Head of caudate nucleus (tissue), 42 donors: ENCODE results near the gene BLTP2.
"Not testable (repeated sequence)": the region's sequence is repeated elsewhere in the genome, so short reads cannot be mapped to it uniquely, and the experiment has no call there.

Experiments
- DNase-seq, 42 donors: peaks; one replicate each; pipeline versions ENCODE4 v3.0.0 to v3.0.0-alpha.2; 2020 to 2021; ENCODE audit warnings: mixed read lengths in 7 of 42
- intact Hi-C: fragments of 100-400 bp; cut with DNase I; formaldehyde crosslinking; loops from one replicate; pipeline ENCODE4 v1.15.0; 2022

The BLTP2 gene

GRCh38 chr17:28644787-28645575, at the start of gene BLTP2:
Gene BLTP2, minus strand, starts transcription at chr17:28645158. Its CDS starts 102 bp downstream, at chr17:28645056.
- intact Hi-C loops, result loop anchor here (10.0 kb wide), 1 partner anchor 70 kb away; the partner anchor contains the start of genes PROCA1, RAB34 and RPL23A
- DNase-seq, result peak; percentile 86 to 99 (median 97)

GRCh38 chr17:28693869-28694268, 48.9 kb upstream of the BLTP2 start:
- peak in 5 of 42 donors; percentile 18 to 43 (median 32) for DNase-seq

GRCh38 chr17:28689011-28689410, 44.1 kb upstream of the BLTP2 start:
- no peak for DNase-seq
- intact Hi-C loops, result no loop called here

More at GRCh38 chr17:28693869-28694268, 48.9 kb upstream of the BLTP2 start:
- intact Hi-C loops, result no loop called here

GRCh38 chr17:28688481-28688880, 43.5 kb upstream of the BLTP2 start:
- intact Hi-C loops, result no loop called here

GRCh38 chr17:28686296-28686695, 41.3 kb upstream of the BLTP2 start:
- intact Hi-C loops, result no loop called here

More at GRCh38 chr17:28688481-28688880, 43.5 kb upstream of the BLTP2 start:
- DNase-seq, result no peak

GRCh38 chr17:28685366-28685765, 40.4 kb upstream of the BLTP2 start:
- DNase-seq, result peak in 1 of 42 donors; percentile 31
- intact Hi-C loops, result no loop called here

More at GRCh38 chr17:28686296-28686695, 41.3 kb upstream of the BLTP2 start:
- no peak for DNase-seq

- peak in 41 of 42 donors; percentile 25 to 89 (median 67) for DNase-seq
Observed at GRCh38 chr17:28684963-28685362, 40.0 kb upstream of the BLTP2 start.

GRCh38 chr17:28682655-28683054, 37.7 kb upstream of the BLTP2 start:
- peak in 1 of 42 donors; percentile 15 for DNase-seq
- intact Hi-C loops, result no loop called here

More at GRCh38 chr17:28684963-28685362, 40.0 kb upstream of the BLTP2 start:
- intact Hi-C loops, result no loop called here

- intact Hi-C loops, result no loop called here
Observed at GRCh38 chr17:28675980-28676379, 31.0 kb upstream of the BLTP2 start.

GRCh38 chr17:28675490-28675889, 30.5 kb upstream of the BLTP2 start:
- intact Hi-C loops, result no loop called here
- no peak for DNase-seq

More at GRCh38 chr17:28675980-28676379, 31.0 kb upstream of the BLTP2 start:
- no peak for DNase-seq

GRCh38 chr17:28669918-28670317, 25.0 kb upstream of the BLTP2 start:
- no peak for DNase-seq
- intact Hi-C loops, result no loop called here

- intact Hi-C loops, result no loop called here
- DNase-seq, result no peak
Observed at GRCh38 chr17:28667870-28668269, 22.9 kb upstream of the BLTP2 start.

- intact Hi-C loops, result no loop called here
- DNase-seq, result no peak
Observed at GRCh38 chr17:28665994-28666393, 21.0 kb upstream of the BLTP2 start.

- intact Hi-C loops, result no loop called here
- DNase-seq, result no peak
Observed at GRCh38 chr17:28663723-28664122, 18.8 kb upstream of the BLTP2 start.

GRCh38 chr17:28662527-28662829, 17.5 kb upstream of the BLTP2 start:
- intact Hi-C loops, result no loop called here
- no peak for DNase-seq

GRCh38 chr17:28661635-28662526, 16.9 kb upstream of the BLTP2 start, which contains the start of the genes SDF2 and SUPT6H:
Gene SDF2, minus strand, starts transcription at chr17:28661906. Its CDS starts 30 bp downstream, at chr17:28661876.
Gene SUPT6H, plus strand, starts transcription at chr17:28662205. Its CDS starts 11,197 bp downstream, at chr17:28673402.
- DNase-seq, result peak; percentile 90 to 98 (median 96)
- intact Hi-C loops, result no loop called here

- DNase-seq, intact Hi-C loops: not testable (repeated sequence)
Observed at GRCh38 chr17:28659497-28659881, 14.5 kb upstream of the BLTP2 start.

- intact Hi-C loops, result not testable (repeated sequence)
Observed at GRCh38 chr17:28658766-28659496, 14.0 kb upstream of the BLTP2 start.

GRCh38 chr17:28658342-28658741, 13.4 kb upstream of the BLTP2 start:
- intact Hi-C loops, DNase-seq: not testable (repeated sequence)

More at GRCh38 chr17:28658766-28659496, 14.0 kb upstream of the BLTP2 start:
- DNase-seq, result not testable (repeated sequence)
